ENCODE data around the gene NOP58.
"Not testable (repeated sequence)": the region's sequence is repeated elsewhere in the genome, so short reads cannot be mapped to it uniquely, and the experiment has no call there.

DNA sequence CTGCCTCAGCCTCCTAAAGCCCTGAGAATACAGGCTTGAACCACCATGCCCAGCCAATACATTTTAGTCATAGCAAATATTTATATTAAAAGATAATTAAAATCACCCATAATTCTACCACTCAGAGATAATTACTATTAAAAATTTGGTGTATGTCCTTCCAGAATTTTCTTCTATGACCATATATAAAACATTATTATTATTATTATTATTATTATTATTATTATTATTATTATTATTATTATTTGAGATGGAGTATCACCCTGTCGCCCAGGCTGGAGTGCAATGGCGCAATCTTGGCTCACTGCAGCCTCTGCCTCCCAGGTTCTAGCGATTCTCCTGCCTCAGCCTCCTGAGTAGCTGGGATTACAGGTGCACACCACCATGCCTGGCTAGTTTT lies 54.8 kb downstream of the NOP58 start:
- TF ChIP-seq, protein P1, sequence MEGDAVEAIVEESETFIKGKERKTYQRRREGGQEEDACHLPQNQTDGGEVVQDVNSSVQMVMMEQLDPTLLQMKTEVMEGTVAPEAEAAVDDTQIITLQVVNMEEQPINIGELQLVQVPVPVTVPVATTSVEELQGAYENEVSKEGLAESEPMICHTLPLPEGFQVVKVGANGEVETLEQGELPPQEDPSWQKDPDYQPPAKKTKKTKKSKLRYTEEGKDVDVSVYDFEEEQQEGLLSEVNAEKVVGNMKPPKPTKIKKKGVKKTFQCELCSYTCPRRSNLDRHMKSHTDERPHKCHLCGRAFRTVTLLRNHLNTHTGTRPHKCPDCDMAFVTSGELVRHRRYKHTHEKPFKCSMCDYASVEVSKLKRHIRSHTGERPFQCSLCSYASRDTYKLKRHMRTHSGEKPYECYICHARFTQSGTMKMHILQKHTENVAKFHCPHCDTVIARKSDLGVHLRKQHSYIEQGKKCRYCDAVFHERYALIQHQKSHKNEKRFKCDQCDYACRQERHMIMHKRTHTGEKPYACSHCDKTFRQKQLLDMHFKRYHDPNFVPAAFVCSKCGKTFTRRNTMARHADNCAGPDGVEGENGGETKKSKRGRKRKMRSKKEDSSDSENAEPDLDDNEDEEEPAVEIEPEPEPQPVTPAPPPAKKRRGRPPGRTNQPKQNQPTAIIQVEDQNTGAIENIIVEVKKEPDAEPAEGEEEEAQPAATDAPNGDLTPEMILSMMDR (IDR thresholded peaks at IDR 0.05): not testable (repeated sequence)
- not testable (repeated sequence) for TF ChIP-seq POLR2A (IDR thresholded peaks at IDR 0.05)

All from esophagus squamous epithelium (tissue), 4 donors.